AG04450 (cell line): Measurements from ENCODE around the gene ISG20. TPM values are rescaled to one million over a fixed set of nuclear protein-coding genes. Genes with fewer than 3 reads are reported as not detected.

Experiments used
- CTCF ChIA-PET: fragments of 300-600, 350-600 bp; formaldehyde crosslinking; extraction: SDS; loops from one replicate; lab custom pipeline; 2022; ENCODE audit warnings: antibody characterized with exemption, inconsistent platforms; lab: Charles Lee
- POLR2A ChIA-PET: fragments of 350-600 bp; formaldehyde crosslinking; extraction: SDS; loops from one replicate; lab custom pipeline; 2021; ENCODE audit warnings: antibody characterized with exemption, inconsistent platforms; lab: Yijun Ruan, JAX
- DNase-seq: peaks from one replicate; pipeline ENCODE4 v3.0.0-alpha.2; 2011; ENCODE audit warnings: low read depth, low spot score
- H3K27ac ChIP-seq: one replicate; pipeline ENCODE4 v1.5.1; 2012; ENCODE audit warnings: low read depth, low read length, control low read depth
- H3K27me3 ChIP-seq: one replicate; pipeline ENCODE4 v1.6.0; 2012; ENCODE audit warnings: low read length; ENCODE audit not compliant: control insufficient read depth, insufficient read depth
- H3K4me3 ChIP-seq: 2 replicates; pipeline ENCODE4 v1.5.1; 2011; ENCODE audit warnings: mild to moderate bottlenecking, low read depth, low read length, control low read depth
- H3K9me3 ChIP-seq: 2 replicates; pipeline ENCODE4 v1.5.1; 2012; ENCODE audit warnings: low read length; ENCODE audit not compliant: control insufficient read depth, insufficient read depth
- CTCF ChIP-seq: IDR thresholded peaks from 2 replicates; pipeline ENCODE4 v1.5.1; 2011; ENCODE audit warnings: low read depth, low read length, control low read depth, inconsistent platforms
- polyA plus RNA-seq: library from polyadenylated mRNA; depleted of rRNA; stranded (reverse); fragments of >200 nt; gene quantifications from 2 replicates; pipeline ENCODE4 v1.2.3, GENCODE V29; 2011

ISG20 gene
- polyA plus RNA-seq, 1 experiment = 5.2 TPM

- peak overlapping the region; percentile 61 for H3K27ac ChIP-seq
- CTCF ChIA-PET = interaction anchor here (6.3 kb wide), 1 partner anchor 173 kb away, joined by 63 read pairs; no protein-coding TSS in a partner anchor
- POLR2A ChIA-PET = no interaction called here
Measured at GRCh38 chr15:88661041-88661700, 22.4 kb downstream of the ISG20 start.

GRCh38 chr15:88661761-88662556, 23.1 kb downstream of the ISG20 start:
- POLR2A ChIA-PET = no interaction called here
- Histone ChIP-seq H3K27ac (no peak overlapping the region), H3K27me3 (no peaks in the 10 kb centered on the region), H3K9me3 (no peaks in the 10 kb centered on the region), H3K4me3 (no peak overlapping the region)
- DNase-seq = no peak
- no peak for TF ChIP-seq CTCF
- CTCF ChIA-PET = no interaction called here

More at GRCh38 chr15:88661041-88661700, 22.4 kb downstream of the ISG20 start:
- H3K4me3 ChIP-seq = no peak overlapping the region
- H3K9me3 ChIP-seq = no peaks in the 10 kb centered on the region
- no peak for TF ChIP-seq CTCF
- no peaks in the 10 kb centered on the region for H3K27me3 ChIP-seq
- no peak for DNase-seq

GRCh38 chr15:88663141-88663621, 24.4 kb downstream of the ISG20 start:
- CTCF ChIA-PET = no interaction called here
- no peak for TF ChIP-seq CTCF

GRCh38 chr15:88664151-88664778, 25.4 kb downstream of the ISG20 start:
- ChIA-PET CTCF (interaction anchor here (1.0 kb wide), 1 partner anchor 10 kb away, joined by 3 read pairs; no protein-coding TSS in a partner anchor), POLR2A (interaction anchor here (0.7 kb wide), 1 partner anchor 32 kb away, joined by 3 read pairs; no protein-coding TSS in a partner anchor)
- no peak for TF ChIP-seq CTCF
- no peak overlapping the region for H3K4me3 ChIP-seq
- no peaks in the 10 kb centered on the region for H3K9me3 ChIP-seq
- H3K27me3 ChIP-seq = no peaks in the 10 kb centered on the region
- no peak overlapping the region for H3K27ac ChIP-seq
- DNase-seq = no peak

More at GRCh38 chr15:88663141-88663621, 24.4 kb downstream of the ISG20 start:
- no peaks in the 10 kb centered on the region for H3K27me3 ChIP-seq
- H3K9me3 ChIP-seq = no peaks in the 10 kb centered on the region
- H3K4me3 ChIP-seq = no peak overlapping the region
- DNase-seq = no peak
- H3K27ac ChIP-seq = no peak overlapping the region
- POLR2A ChIA-PET = interaction anchor here (0.6 to 0.7 kb wide), 2 partner anchors 31 to 116 kb away, joined by 3 to 15 read pairs; no protein-coding TSS in a partner anchor
